Measurements from ENCODE around the gene GLIS2.

GLIS2 gene

DNA sequence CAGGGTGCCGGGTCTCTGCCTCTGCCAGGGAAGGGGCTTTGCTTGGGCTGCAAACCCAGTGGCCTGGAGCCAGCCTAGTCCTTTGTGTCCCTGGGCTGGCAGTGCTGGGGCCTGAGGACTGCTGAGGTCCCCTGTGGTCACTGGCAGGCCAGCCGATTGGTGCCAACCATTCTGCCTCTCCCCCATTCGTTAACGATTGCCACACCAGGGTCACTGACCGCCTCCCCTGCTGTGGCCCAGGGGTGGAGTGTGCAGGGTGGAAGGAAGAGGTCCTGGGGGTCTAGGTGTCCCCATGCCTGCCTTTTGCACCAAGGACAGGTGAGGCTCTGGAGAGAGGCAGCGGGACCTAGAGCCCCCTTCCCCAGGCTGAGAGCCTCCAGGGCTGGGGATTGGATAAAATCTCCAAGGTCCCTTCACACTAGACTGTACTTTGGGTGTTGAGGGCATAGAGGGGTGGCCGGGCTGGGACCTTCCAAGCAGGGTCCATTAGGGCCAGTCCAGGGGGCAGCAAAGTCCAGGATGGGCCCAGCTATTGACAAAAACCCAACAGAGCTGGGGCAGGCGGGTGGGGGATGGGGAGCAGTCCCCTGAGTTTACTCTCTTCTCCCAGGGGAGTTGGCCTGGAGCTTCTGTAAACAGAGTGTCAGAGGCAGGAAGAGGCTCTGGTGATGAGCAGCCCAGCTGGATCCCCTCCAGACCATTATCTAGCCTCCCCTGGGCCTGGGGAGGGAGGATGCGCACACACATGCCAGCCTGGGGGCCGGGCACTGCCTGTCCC is 56.9 kb downstream of the GLIS2 start:
- DNase-seq, result no peak

DNA sequence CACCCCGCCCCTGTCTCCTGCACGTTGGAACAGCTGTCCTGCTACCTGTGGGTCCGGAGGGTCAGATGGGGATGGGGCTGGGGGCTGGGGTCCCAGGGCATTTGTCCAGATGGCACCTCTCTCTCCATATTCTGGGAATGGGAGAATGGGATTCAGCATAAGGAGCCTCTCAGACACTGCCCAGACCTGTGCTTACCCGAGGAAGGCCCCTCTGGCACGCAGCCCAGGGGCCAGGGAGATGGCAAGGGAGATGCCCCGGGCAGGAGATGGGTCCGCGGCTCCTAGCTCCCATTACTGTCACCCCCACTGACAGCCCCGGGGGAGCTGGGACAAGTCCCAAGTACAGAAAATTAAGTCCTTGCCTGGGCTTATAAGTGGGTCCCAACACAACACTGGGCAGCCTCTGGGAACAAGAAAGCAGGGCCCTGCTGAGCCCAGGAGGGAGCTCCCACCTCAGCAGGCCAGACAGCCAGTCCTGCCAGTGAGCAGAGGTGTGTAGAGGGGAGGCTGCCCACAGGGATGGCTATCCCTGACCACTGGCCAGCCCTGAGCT is 57.6 kb downstream of the GLIS2 start:
- no peak for DNase-seq

DNA sequence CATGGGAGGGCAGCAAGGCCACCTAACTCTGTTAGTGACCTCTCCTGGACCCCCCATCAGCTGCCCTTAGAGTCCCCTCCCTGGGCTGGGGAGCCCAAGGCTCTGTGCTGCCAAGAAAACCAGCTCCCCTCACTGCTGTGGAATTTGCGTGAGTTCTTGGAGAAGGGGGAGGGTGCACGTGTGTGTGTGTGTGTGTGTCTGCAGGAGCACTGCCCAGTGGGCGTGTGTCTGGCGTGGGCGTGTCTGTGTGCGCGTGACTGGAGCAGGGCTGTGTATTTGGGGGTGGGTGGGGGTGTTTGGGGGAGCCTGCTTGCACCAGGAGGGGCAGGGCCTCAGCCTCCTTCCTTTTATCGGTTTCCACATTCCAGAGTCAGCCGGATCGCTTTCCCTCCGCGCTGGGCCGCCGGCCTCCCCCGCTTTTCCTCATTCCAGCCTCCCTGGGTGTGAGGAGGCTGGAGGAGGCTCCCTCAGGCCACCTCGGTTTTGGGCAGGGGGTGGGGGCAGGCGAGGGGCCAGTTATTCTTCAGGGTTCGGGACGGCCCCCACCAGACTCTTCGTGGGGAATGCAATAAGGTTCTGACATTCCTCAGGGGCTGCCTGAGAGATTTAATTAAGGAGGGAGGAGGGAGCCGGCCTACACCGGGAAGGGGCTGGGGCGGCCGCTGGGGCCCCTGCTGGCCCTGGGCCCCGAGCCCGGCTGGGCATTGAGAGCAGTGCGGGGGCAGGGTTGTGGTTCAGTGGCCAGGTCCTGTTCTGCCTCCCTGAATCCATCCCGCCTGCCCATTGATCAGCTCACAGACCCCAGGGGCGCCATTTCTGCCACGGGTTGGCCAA is 58.3 kb downstream of the GLIS2 start:
- no peak for DNase-seq

DNA sequence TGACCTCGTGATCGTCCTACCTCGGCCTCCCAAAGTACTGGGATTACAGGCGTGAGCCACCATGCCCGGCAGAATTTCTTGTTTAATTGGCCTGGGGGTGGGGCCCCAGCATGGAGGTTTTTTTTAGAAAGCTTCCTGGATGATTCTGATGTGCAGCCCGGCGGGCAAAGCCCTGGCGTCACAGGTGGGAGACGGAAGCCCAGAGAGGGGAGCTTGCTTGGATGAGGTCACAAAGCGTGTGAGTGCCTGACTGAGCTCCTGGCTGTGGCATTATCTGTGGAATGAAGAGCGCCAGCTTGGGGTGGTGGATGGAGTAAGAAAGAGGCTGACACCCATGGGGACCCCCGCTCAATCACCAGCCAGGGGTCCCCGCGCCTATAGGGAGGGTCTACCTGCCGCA is 59.9 kb downstream of the GLIS2 start:
- DNase-seq, result no peak

DNA sequence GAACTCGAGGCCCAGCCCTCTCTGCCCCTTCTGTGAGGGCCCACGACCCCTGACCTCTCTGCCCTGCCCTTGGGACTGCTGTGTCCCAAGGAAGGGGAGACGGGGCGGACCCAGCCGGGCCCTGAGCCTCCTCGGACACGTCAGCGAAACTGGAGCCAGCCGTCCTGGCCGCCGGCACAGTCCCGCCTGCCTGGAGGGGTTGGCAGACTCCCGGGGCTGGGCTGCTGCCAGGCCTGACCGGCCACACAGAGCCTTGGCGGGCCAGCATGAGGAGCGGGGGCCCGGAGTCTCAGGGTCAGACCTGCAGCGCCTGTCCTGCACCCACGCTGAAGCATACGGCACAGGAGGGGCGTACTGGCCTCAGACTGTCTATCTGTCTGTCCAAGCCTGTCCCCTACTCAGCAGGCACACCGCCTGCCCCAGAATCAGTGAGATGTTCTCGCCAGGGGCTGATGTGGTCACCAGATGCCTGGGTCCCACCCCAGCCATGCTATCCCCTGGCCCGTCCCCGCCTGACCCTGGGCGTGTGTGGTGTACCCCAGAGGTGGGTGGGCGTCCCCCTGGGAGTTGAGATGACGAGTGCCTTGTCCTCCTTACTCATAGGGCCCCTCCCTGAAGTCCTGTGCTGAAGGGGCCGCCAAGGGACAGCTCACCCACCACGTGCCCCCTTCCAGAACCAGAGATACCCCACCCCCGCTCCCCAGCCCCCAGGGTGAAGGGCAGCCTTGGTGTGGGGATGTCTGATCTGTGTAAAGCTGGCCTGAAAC is 60.4 kb downstream of the GLIS2 start:
- no peak for DNase-seq

DNA sequence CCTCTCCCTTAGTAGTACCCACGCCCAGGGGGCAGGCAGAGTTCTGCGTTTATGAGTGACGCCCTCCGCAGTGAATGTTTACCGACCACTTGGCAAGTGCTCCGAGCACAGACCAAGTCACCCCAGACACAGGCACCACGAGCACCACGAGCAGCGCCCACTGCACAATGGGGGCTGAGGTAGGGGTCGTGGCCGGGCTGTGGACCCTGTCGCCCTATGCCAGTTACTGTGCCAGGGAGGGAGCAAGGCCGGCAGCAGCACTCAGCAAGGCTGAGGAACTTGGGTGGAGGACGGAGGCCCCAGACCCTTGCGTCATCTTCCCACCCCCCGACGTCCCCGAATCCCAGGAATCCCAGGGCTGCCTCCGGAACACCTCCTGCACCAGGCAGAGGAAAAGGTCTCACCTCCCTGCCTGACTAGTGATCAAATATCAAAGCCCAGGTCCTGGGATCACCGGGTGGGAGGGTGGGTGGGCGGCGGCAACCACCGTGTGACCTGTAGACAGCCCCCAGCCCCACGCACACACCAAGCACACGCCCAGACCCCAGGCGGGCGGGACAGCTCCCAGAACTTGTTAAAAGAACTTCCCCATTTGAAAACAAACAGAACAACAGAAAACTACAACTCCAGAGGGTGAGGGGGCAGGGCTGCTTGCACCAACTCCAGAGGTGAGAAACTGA is 61.2 kb downstream of the GLIS2 start:
- no peak for DNase-seq

DNA sequence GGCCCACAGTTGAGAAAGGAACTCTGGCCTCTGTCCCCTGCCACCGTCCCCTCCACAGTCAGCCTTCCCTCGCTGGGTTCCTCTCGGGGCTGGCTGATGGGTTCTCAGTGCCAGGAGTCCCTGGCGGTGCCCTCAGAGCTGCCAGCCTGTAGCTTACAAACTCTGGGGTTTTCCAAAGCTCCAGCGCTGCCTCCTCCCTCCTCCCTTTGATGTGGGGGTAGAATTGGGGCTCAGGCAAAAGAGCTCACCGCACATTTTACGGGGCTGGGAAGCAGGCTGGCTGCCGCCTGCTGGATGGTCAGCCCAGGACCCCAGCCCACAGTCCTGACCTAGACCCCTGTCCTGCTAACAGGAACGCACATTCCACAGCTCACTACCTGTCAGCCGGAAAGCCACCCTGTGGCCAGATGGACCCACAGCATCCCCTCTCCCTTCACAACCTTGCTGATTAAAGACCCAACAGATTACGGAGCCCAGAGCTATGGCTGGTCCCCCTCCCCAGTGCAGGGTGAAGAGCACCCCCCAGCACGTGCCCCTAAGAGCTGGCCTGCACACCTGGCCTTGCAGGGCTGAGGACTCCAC is 61.8 kb downstream of the GLIS2 start:
- no peak for DNase-seq

DNA sequence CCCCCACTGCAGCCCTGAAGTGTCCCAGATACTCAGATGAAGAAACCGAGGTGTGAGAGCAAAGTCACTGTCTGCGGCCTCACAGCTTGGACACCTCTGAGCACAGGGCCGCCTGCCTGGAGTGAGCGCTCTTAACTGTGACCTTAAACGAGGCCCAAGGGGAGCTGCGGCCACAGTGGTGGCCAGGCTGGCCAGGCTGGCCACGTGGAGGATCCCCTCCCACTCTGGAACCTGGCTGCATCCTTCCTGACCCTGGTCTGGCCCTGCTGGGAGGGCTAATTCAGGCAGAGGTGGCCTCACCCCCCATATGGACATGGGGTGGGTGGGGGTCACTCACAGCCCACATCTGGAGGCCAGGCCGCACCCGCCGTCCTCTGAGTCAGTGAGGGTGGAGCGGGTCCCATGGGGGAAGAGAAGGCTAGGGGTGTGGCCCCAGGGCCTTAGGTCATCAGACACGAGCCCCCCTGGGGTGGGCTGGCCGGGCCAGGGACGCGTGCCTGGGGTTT is 62.3 kb downstream of the GLIS2 start:
- DNase-seq, result no peak

DNA sequence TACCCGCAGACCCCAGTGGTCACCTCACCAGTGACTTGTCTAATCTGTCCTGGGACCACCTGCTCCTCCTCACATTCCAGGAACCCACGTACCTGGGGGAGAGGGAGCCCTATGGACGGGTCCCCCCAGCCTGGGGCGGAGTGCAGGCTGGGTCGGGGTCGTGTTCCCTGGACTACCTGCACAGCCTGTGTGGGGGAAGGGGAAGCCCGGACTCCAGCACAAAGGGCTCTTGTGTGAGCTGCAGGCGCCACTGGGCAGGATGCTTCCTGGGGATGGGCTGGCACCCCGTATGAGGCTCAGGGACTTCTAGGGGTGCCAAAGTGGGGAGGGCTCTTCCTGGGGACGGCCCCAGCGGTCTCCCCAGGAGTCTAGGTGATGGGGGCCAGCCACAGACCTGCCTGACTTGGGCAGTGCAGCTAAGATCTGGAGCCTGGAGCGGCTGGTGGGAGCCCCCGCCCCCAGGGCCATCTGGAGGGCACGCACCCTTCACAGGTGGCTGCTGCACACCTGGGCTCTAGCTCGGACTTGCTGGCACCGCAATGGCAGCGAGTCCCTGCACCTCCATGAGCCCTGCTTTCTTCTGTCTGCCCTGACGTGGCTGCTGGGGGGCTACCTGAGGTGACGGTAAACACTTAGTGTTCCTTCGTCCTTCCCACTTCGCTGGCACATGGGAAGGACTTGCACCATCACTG is 63.3 kb downstream of the GLIS2 start:
- DNase-seq, result no peak

DNA sequence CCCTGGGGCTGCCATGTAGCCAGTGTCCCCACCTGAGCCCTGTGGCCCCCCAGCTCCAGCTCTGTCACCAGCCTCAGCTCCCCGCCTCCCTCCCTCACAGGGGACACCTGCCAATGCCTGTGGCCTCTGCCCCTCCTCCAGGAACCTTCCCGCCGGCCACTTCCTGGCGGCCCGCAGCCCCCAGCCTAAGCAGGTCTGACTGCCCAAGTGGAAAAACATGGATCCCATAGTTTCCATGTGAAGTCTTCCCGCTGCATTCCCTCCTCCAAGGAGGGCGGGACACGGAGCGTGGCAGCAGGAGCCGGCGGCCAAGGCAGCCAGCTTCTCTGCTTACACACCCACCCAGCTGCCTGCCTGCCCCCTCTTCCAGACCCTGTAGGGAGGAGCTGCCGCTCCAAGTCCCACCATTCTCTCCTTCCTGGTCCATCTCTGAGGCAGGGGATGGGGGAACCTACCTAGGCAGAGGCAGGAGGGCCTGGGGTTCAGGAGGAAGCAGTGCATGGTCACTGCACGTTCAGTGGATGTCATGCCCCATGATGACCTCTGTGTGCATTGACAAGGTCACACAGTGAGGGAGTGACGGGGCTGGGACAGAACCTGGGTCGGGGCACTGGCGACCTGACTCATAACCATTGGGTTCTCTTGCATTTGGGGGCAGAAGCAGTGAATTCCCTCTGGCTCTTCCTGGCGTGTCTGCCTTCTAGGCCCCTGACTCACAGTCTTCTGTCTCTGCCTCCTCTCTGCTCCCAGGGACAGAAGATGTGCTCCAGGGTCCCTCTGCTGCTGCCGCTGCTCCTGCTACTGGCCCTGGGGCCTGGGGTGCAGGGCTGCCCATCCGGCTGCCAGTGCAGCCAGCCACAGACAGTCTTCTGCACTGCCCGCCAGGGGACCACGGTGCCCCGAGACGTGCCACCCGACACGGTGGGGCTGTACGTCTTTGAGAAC is 64.5 kb downstream of the GLIS2 start:
- no peak for DNase-seq

DNA sequence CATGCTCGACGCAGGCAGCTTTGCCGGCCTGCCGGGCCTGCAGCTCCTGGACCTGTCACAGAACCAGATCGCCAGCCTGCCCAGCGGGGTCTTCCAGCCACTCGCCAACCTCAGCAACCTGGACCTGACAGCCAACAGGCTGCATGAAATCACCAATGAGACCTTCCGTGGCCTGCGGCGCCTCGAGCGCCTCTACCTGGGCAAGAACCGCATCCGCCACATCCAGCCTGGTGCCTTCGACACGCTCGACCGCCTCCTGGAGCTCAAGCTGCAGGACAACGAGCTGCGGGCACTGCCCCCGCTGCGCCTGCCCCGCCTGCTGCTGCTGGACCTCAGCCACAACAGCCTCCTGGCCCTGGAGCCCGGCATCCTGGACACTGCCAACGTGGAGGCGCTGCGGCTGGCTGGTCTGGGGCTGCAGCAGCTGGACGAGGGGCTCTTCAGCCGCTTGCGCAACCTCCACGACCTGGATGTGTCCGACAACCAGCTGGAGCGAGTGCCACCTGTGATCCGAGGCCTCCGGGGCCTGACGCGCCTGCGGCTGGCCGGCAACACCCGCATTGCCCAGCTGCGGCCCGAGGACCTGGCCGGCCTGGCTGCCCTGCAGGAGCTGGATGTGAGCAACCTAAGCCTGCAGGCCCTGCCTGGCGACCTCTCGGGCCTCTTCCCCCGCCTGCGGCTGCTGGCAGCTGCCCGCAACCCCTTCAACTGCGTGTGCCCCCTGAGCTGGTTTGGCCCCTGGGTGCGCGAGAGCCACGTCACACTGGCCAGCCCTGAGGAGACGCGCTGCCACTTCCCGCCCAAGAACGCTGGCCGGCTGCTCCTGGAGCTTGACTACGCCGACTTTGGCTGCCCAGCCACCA is 65.4 kb downstream of the GLIS2 start:
- DNase-seq, result no peak

DNA sequence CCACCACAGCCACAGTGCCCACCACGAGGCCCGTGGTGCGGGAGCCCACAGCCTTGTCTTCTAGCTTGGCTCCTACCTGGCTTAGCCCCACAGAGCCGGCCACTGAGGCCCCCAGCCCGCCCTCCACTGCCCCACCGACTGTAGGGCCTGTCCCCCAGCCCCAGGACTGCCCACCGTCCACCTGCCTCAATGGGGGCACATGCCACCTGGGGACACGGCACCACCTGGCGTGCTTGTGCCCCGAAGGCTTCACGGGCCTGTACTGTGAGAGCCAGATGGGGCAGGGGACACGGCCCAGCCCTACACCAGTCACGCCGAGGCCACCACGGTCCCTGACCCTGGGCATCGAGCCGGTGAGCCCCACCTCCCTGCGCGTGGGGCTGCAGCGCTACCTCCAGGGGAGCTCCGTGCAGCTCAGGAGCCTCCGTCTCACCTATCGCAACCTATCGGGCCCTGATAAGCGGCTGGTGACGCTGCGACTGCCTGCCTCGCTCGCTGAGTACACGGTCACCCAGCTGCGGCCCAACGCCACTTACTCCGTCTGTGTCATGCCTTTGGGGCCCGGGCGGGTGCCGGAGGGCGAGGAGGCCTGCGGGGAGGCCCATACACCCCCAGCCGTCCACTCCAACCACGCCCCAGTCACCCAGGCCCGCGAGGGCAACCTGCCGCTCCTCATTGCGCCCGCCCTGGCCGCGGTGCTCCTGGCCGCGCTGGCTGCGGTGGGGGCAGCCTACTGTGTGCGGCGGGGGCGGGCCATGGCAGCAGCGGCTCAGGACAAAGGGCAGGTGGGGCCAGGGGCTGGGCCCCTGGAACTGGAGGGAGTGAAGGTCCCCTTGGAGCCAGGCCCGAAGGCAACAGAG is 66.3 kb downstream of the GLIS2 start:
- no peak for DNase-seq

DNA sequence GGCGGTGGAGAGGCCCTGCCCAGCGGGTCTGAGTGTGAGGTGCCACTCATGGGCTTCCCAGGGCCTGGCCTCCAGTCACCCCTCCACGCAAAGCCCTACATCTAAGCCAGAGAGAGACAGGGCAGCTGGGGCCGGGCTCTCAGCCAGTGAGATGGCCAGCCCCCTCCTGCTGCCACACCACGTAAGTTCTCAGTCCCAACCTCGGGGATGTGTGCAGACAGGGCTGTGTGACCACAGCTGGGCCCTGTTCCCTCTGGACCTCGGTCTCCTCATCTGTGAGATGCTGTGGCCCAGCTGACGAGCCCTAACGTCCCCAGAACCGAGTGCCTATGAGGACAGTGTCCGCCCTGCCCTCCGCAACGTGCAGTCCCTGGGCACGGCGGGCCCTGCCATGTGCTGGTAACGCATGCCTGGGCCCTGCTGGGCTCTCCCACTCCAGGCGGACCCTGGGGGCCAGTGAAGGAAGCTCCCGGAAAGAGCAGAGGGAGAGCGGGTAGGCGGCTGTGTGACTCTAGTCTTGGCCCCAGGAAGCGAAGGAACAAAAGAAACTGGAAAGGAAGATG is 67.0 kb downstream of the GLIS2 start:
- no peak for DNase-seq

DNA sequence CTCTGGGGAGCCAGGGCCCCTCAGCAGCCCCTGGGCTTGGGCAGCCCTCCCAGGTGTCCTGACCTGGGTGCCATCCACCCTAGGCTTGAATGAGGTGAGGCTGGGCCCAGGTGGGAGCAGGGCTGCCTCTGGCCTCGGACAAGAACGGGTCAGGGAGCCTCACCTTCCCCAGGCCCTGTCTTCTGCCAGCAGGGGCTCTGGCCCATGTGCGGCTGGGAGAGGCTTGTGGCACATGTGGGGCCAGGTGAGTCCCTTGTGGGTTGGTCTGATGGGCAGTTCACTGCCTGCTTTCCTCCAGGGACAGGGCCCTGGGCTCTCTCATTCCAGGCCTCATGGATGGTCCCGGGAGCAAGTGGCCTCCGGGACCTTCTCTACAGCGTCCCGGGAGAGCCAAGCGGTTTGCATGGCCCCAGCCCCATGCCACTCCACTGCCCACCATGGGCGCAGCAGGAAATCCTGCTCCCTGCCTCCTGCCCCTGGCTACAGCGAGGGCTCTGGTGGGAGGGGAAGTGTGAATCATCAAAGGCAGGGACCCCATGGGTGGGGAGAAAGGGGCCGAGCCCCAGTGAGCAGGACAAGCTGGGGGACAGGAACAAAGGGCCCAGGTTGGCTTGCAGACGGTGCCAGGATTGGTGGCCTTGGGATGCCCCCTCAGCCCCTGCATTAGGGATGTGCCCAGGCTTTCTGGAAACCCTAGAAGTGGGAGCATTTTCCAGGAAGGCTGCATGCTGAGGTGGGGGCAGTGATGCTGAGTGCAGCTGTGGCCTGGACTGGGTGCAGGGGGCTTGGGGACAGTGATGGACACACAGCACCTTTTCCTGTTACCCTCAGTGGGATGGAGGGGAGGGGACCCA is 68.0 kb downstream of the GLIS2 start:
- DNase-seq, result no peak

DNA sequence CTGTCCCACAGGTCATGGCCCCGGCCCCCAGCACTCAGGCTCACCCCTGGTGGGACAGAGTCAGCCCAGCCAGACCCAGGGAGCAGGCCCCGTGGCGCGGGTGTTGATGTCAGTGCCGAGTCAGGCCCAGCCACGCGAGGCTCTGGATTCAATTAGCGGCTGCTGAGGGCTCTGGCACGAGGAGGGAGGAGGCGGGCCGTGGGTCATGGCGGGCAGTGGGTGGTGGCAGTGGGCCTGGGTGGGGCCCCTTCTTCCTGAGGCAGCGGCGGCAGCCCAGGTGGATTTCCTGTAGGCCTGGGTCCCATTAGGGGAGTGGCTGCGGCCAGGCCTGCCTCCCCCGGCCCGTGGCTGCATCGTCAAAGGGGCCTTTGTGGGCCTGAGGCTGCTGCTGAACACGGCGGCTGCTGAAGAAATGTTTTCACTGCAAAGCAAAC is 68.7 kb downstream of the GLIS2 start:
- no peak for DNase-seq

DNA sequence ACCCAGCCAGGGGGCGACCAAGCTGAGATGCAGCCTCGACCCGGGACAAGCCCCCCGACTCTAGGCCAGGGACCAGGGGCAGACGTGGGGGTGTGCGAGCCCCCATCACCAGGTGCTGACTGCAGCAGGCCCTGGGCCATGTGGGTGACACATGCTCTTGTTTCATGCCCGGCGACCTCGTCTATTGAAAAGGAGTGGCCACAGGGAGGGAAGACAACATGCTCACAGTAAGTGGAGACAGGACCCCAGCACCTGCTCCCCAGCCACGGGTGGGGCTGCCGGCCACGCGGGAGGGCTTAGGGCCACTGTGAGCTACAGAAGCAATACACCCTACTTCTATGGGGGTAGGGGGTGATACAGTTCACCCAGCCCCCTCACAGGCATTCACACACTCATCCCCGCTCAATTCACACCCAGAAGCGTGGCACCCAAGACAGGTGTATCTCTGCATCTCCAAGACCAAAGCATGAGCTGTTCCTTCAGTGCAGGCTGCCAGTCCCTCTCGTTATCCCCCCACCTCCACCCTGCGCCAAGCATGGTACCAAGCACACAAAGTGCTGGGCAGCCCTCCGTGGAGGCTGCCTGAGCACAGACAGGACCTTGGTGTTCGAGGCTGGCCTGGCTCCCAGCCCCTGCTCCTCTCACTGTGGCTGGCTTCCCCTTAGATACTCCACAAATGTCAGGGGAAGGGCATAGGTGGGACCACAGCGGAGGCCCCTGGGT is 69.4 kb downstream of the GLIS2 start:
- no peak for DNase-seq
